HEK293T (cell line): ENCODE data around the gene ADAM29.

Experiments
- BHLHE40 ChIP-seq: fragments of 450-650 bp; IDR thresholded peaks from 2 replicates; pipeline ENCODE4 v1.6.1; 2016; ENCODE audit warnings: mild to moderate bottlenecking, moderate library complexity, borderline replicate concordance
- ELF4 ChIP-seq: fragments of 450-650 bp; IDR thresholded peaks from 2 replicates; pipeline ENCODE4 v1.6.1; 2017; ENCODE audit warnings: antibody characterized with exemption
- FOXA1 ChIP-seq: fragments of 450-650 bp; IDR thresholded peaks from 2 replicates; pipeline ENCODE4 v1.6.1; 2016; ENCODE audit warnings: mild to moderate bottlenecking
- FOXK2 ChIP-seq: fragments of 450-650 bp; IDR thresholded peaks from 2 replicates; pipeline ENCODE4 v1.6.1; 2016; ENCODE audit warnings: mild to moderate bottlenecking
- FOXM1 ChIP-seq: fragments of 450-650 bp; IDR thresholded peaks from 2 replicates; pipeline ENCODE4 v1.6.1; 2017; ENCODE audit warnings: mild to moderate bottlenecking, borderline replicate concordance
- HDGF ChIP-seq: fragments of 450-650 bp; IDR thresholded peaks from 2 replicates; pipeline ENCODE4 v1.6.1; 2017; ENCODE audit warnings: antibody characterized with exemption, borderline replicate concordance
- L3MBTL2 ChIP-seq: fragments of 450-650 bp; conservative IDR thresholded peaks from 2 replicates; pipeline ENCODE4 v1.6.1; 2016; ENCODE audit warnings: mild to moderate bottlenecking
- LEF1 ChIP-seq: fragments of 450-650 bp; IDR thresholded peaks from 2 replicates; pipeline ENCODE4 v1.6.1; 2017; ENCODE audit warnings: mild to moderate bottlenecking, borderline replicate concordance
- NFRKB ChIP-seq: fragments of 450-650 bp; IDR thresholded peaks from 2 replicates; pipeline ENCODE4 v1.6.1; 2016; ENCODE audit warnings: mild to moderate bottlenecking, moderate library complexity
- PKNOX1 ChIP-seq: fragments of 450-650 bp; IDR thresholded peaks from 2 replicates; pipeline ENCODE4 v1.6.1; 2016
- SP1 ChIP-seq: fragments of 450-650 bp; IDR thresholded peaks from 2 replicates; pipeline ENCODE4 v1.6.1; 2017
- SUZ12 ChIP-seq: fragments of 450-650 bp; IDR thresholded peaks from 2 replicates; pipeline ENCODE4 v1.6.1; 2016; ENCODE audit warnings: mild to moderate bottlenecking
- TARDBP ChIP-seq: fragments of 450-650 bp; IDR thresholded peaks from 2 replicates; pipeline ENCODE4 v1.6.1; 2016

- TF ChIP-seq PKNOX1 (no peak), ELF4 (no peak), FOXM1 (no peak), BHLHE40 (no peak), L3MBTL2 (no peak), SP1 (no peak), FOXA1 (no peak), SUZ12 (no peak), LEF1 (no peak), FOXK2 (no peak), HDGF (no peak), NFRKB (no peak), TARDBP (no peak)
Measured at GRCh38 chr4:174882317-174882992, 35.7 kb upstream of the ADAM29 start.
